HL-60/S4 treated with retinoic acid at 250 ng/mL for 4 days and 3 days (cell line): ENCODE measurements around the gene SRPK2.
"Not testable (repeated sequence)": the region's sequence is repeated elsewhere in the genome, so short reads cannot be mapped to it uniquely, and the experiment has no call there.

Experiments used
- in situ Hi-C: fragments of 300-500 bp; cut with MboI; formaldehyde crosslinking; loops from 2 replicates; pipeline ENCODE4 v1.7.0; 2022; ENCODE audit warnings: low sequenced_read_pairs

SRPK2 gene

DNA sequence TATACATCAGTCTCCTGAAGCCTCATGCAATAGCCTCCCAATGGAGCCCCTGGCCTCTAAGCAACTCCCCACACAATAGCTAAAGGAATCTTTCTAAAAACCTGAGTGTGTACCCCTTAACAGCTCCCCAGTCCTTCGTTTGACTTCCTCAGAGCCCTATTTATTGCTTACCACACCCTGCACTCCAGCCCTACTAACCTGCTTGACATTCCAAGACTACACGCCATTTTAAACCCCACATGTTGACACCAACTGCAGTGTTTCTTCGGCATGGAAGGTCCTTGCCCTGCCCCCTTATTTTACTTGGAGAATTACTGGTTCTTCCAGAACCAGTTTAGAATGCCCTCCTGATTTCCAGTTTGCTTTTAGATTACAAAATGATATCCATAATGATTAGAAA lies 10.8 kb downstream of the SRPK2 start:
- in situ Hi-C loops: no loop called here

DNA sequence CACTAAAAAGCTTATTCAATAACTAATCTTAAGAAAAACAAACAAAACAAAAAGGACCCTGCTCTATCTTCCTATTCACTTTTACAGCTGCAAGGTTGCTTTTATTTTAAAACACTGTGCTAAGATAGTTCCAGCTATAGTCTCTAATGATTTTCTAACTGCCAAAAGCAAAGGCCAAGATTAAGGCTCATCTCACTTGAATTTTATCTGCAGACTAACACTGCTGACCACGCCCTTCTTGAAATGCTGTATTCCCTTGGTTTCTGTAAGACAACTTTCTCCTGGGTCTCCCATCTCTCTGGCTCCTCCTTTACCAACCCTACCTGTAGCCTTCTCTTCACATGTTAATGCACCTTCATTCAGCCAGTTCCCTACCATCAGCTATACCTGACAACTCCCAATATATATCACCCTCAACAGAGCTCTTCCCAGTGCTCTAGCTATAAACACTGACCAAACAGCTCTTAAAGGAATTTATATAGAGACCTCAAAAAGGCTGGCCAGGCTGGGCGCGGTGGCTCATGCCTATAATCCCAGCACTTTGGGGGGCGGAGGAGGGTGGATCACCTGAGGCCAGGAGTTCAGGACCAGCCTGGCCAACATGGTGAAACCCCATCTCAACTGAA lies 11.7 kb downstream of the SRPK2 start:
- in situ Hi-C loops: no loop called here

DNA sequence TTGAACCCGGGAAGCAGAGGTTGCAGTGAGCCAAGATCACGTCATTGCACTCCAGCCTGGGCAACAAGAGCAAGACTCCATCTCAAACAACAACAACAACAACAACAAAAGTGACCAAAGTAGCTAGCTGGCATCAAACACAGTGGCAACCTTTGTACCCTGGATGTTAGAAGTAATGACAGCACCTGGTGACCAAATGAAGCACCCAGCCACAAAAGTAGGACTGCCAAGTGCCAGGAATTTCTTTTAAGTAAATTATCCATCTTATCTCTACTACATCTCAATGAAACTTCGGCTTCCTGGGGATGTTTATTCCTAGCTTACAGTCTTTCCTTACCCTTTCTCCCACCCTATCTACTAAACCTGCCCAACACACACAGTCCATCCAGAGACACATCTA lies 18.8 kb downstream of the SRPK2 start:
- in situ Hi-C loops: no loop called here

DNA sequence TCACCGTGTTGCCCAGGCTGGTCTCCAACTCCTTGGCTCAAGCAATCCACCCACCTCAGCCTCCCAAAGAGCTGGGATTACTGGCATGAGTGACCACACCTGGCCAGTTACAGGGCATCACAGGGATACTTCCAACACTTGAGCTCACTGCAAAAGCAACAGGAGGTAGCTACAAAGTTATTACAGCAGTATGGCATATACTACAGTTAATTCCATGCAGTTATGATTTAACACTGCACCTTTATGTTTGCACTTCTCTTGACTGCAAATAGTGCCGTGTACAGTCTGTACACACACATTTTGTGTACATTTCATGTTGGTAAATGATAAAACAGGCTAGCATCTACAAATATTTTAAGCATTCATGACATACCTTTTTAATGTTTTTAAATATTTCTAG lies 21.3 kb downstream of the SRPK2 start:
- in situ Hi-C loops: no loop called here

DNA sequence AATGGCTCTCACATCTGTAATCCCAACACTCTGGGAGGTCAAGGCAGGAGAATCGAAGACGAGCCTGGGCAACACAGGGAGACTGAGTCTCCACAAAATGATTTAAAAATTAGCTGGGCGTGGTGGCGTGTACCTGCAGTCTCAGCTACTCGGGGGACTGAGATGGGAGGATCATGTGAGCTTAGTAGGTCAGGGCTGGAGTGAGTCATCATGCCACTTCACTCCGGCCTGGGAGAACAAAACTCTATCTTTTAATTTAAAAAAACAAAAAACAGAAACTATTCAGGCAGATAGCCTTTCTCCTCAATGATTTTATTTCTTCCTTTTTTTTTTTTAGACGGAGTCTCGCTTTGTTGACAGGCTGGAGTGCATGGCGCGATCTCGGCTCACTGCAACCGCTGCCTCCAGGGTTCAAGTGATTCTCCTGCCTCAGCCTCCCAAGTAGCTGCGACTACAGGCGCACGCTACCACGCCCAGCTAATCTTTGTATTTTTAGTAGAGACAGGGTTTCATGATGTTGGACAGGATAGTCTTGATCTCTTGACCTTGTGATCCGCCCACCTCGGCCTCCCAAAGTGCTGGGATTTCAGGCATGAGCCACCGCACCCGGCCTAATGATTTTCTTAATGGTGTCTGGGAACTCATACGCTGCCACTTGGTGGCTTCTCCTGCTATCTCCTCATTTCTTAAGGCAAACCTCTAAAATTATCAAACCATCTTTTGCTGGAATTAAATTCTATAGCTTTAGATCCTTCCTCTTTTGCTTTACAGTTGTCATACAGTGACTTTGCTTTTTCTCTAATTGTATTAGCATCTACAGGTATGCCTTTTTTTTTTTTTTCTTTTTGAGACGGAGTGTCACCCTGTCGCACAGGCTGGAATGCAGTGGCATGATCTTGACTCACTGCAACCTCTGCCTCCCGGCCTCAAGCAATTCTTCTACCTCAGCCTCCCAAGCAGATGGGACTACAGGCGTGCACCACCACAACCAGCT lies 22.9 kb downstream of the SRPK2 start:
- in situ Hi-C loops: no loop called here

DNA sequence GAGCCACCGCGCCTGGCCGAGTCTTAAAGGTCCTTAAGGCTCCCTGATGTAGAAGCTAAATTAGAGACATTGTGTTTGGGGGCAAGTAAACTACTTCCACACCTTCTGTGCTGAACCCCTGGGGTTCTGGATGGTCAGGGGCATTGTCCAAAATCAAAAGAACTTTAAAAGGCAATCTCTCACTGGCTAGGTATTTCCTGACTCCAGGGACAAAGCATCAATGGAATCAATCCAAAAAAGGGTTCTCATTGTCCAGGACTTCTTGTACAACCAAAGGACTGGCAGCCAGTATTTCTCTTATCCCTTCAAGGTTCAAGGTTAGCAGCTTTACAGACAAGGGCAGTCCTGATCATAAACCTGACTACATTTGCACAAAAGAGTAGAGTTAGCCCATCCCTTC lies 24.0 kb downstream of the SRPK2 start:
- in situ Hi-C loops: no loop called here

DNA sequence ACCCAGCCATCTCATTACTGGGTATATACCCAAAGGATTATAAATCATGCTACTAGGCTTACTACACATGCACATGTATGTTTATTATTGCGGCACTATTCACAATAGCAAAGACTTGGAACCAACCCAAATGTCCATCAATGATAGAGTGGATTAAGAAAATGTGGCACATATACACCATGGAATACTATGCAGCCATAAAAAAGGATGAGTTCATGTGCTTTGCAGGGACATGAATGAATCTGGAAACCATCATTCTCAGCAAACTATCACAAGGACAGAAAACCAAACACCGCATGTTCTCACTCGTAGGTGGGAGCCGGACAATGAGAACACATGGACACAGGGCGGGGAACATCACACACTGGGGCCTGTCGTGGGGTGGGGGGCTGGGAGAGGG lies 25.1 kb downstream of the SRPK2 start:
- in situ Hi-C loops: not testable (repeated sequence)

DNA sequence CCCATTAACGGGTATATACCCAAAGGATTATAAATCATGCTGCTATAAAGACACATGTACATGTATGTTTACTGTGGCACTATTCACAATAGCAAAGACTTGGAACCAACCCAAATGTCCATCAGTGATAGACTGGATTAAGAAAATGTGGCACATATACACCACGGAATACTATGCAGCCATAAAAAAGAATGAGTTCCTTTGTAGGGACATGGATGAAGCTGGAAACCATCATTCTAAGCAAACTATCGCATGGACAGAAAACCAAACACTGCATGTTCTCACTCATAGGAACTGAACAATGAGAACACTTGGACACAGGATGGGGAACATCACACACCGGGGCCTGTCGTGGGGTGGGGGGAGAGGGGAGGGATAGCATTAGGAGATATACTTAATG lies 26.0 kb downstream of the SRPK2 start:
- in situ Hi-C loops: not testable (repeated sequence)

DNA sequence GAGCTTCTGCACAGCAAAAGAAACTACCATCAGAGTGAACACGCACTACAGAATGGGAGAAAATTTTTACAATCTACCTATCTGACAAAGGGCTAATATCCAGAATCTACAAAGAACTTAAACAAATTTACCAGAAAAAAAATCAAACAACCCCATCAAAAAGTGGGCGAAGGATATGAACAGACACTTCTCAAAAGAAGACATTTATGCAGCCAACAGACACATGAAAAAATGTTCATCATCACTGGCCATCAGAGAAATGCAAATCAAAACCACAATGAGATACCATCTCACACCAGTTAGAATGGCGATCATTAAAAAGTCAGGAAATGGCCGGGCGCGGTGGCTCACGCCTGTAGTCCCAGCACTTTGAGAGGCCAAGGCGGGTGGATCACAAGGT lies 26.7 kb downstream of the SRPK2 start:
- in situ Hi-C loops: not testable (repeated sequence)

DNA sequence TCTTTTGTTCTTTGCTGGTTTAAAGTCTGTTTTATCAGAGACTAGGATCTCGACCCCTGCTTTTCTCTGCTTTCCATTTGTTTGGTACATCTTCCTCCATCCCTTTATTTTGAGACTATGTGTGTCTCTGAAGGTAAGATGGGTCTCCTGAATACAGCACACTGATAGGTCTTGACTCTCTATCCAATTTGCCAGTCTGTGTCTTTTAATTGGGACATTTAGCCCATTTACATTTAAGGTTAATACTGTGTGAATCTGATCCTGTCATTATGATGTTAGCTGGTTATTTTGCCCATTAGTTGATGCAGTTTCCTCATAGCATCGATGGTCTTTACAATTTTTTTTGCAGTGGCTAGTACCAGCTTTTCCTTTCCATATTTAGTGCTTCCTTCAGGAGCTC lies 28.6 kb downstream of the SRPK2 start:
- in situ Hi-C loops: not testable (repeated sequence)

DNA sequence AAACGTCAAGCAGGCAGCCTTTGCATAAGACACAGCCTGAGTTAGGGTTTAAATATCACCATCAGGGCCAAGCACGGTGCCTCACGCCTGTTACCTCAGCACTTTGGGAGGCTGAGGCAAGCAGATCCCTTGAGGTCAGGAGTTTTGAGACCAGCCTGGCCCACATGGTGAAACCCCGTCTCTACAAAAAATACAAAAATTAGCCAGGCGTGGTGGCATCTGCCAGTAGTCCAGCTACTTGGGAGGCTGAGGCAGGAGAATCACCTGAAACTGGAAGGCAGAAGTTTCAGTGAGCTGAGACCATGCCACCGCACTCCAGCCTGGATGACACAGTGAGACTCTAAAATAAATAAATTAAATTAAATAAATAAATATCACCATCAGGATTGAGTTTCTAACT lies 33.0 kb downstream of the SRPK2 start:
- in situ Hi-C loops: no loop called here

DNA sequence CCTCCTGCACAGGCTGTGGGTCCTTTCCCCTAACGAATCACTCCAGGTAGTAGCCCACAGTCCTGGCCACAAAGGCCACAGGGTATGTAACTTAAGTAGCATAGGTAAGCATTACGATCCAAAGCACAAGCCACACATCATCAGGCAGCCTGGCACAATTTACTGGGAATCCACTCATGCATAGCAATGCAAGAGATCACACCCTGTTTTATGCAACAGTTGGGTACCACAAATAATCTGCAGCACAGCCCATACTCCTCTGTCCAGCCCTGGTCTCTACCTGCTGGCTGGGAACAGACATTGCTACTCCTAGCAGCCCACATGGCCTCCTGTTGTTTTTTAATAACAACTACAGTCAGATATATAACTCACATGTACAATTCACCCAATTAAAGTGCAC lies 34.3 kb downstream of the SRPK2 start:
- in situ Hi-C loops: no loop called here

DNA sequence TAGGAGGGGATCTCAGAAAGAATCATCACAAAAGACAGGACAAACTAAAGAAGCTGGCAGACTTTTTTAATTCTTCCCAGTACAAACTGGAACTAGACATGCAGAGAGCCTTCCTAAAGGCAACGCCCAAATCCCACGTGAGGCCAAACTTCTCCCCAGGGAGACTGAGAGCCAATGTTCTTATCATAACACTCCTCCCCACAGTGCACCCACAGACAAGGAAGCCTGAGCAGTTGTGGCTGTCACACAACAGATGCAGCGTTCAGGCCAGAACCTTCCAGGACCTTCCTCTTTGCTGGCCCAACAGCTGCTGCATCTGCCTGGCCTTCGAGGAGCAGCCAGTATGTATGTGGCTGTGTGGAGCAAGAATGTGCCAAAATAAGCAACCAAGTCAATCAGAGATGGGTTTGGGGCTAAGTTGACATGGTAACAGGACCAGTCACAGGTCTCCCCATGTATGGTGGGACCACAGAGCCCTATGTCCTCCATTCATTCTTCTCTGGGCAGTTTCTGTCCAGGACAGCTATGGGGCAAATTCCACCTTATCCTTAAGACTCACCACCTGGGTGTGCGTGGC lies 34.9 kb downstream of the SRPK2 start:
- in situ Hi-C loops: no loop called here

DNA sequence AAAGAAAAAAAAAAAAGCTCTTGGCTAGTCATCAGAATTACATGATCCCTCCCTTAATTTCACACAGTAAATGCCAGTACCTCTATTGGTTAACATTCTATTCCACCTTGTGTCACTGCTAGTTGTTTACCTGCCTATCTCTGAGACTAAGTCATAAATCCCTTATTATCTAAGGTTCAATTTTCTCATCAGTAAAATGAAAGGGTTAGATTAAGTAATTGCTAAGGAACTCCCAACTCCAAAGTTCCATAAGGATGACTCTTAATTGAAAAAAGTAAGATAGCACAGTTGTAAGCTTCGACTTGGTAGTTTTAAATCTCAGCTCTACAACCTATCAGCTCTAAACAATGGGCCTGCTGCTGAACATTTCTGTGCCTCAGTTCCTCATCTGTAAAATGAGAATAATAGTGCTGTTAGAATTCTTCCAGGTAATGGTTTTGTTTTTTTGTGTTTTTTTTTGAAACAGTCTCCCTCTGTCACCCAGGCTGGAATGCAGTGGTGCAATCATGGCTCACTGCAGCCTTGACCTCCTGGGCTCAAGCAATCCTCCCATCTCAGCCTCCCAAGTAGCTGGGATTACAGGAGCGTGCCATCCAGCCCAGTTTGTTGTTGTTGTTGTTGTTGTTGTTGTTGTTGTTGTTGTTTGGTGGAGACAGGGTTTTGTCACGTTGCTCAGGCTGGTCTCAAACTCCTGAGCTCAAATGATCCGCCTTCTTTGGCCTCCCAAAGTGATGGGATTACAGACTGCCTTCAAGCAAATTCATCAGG lies 35.6 kb downstream of the SRPK2 start:
- in situ Hi-C loops: no loop called here

DNA sequence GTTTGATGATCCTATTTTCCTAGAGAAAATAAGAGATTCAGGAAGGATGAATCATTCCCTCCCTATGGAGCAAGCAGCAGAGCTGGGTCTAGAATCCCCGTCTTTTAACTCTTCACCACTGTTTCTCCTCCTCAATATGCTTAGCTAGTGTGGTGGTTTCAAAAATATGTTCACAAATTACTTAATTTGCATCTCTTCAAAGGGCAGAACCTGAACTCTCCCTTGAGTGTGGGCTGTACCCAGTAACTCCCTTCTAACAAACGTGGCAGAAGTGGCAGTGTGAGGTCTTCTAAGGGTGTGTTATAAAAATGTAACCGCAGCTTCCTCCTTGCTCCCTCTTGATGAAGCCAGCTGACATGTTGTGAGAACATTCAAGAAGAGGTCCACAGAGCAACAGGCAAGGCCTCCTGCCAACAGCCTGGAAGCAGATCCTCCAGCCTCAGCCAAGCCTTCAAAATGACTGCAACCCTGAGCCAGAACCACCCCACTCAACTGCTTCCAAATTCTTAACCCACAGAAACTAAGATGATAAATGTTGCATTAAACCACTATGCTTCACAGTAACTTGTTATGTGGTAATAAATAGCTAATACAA lies 36.6 kb downstream of the SRPK2 start:
- in situ Hi-C loops: no loop called here

DNA sequence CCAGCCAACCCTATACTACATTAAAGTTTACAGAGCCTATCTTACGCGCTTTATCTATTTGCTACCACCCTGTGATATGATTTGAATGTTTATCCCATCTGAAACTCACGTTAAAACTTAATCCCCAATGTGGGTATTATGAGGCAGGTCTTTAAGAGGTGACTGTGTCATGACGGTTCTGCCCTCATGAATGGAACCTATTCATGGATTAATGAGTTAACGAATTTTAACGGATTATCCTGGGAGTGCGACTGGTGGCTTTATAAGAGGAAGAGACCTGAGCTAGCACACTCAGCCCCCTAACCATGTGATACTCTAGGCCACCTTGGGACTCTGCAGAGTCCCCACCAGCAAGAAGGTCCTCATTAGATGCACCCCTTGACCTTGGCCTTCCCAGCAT lies 37.8 kb downstream of the SRPK2 start:
- in situ Hi-C loops: no loop called here

DNA sequence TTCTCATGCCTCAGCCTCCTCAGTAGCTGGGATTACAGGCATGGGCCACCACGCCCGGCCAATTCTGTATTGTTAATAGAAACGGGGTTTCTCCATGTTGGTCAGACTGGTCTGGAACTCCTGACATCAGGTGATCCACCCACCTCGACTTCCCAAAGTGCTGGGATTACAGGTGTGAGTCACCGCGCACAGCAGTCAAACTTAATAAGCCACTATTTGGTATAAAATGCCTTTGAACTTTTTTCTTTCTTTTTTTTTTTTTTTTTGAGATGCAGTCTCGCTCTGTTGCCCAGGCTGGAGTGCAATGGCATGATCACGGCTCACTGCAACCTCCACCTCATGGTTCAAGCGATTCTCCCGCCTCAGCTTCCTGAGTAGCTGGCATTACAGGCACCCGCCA lies 40.5 kb downstream of the SRPK2 start:
- in situ Hi-C loops: not testable (repeated sequence)

DNA sequence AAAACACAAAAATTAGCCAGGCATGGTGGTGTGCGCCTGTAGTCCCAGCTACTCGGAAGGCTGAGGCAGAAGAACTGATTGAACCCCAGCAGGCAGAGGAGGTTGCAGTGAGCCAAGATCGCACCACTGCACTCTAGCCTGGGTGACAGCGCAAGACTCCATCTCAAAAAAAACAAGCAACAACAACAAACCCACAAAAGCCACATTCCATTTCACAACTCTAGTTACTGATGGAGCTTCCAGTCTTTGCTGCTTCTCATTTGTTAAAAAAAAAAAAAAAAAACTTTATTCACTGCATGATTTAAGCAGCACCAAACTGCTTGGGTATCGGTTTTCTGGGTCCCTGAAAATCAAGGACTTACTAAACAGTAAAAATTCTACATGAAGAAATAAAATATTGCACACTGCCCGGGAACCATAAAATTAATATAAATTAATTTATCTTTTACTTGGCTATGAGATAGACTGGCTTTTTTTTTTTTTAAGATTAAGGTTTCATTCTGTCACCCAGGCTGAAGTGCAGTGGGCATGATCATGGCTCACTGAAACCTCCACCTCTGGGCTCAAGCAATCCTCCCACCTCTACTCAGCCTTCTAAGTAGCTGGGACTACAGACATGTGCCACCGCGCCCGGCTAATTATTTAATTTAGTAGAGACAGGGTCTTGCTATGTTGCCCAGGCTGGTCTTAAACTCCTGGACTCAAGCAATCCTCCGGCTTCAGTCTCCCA lies 42.0 kb downstream of the SRPK2 start:
- in situ Hi-C loops: no loop called here

DNA sequence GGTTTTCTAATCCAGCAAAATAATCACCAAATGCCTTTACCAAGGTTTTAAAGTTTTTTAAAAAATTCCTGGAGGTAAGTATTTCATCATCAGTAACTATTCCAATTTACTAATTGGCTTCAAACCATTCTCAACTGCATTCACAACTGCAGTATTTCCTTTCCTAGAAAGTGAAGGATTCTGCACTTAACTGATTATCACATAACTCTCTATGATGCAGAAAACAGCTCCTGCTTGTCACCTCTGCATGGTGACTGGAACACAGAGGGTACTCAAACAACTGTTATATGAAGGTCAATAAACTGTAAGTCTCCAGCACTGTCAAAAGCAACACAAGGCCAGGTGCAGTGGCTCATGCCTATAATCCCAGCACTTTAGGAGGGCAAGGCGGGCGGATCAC lies 42.6 kb downstream of the SRPK2 start:
- in situ Hi-C loops: no loop called here

DNA sequence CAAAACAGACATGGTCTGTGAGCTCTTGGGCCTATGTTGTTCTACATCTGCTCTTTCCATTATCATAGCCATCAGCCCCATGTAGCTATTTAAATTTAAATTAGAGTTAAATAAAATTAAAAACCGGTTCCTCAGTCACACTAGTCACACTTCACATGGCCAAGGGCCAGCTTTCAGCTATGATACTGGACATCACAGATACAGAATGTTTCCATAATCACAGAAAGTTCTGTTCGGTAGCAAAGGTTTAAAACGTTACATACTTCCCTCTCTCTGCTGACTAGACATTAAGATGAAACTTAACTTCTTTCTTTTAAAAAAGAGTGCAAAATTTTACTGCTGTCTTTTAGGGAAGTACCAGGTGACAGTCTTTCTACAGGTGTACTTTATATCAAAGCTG lies 43.0 kb downstream of the SRPK2 start:
- in situ Hi-C loops: no loop called here
